Endothelial cell of umbilical vein (primary cell): ENCODE results near the gene CRACR2B. TPM values are rescaled to one million over a fixed set of nuclear protein-coding genes. Genes with fewer than 3 reads are reported as not detected.

Experiments
- BruUV-seq: library from RNA; stranded (reverse); fragments of 400-500 nt; replicated peaks from 2 replicates; lab custom pipeline; 2021; lab: Mats Ljungman, UMichigan
- CTCF ChIA-PET: fragments of 300-600, 350-600 bp; sonication (Branson Sonifier 250); formaldehyde crosslinking; loops from one replicate; lab custom pipeline; 2021; ENCODE audit warnings: antibody characterized with exemption, inconsistent platforms; lab: Charles Lee
- POLR2A ChIA-PET: fragments of 300-600, 350-600 bp; sonication (Branson Sonifier 250); formaldehyde crosslinking; loops from one replicate; lab custom pipeline; 2021; ENCODE audit warnings: antibody characterized with exemption, inconsistent platforms; lab: Charles Lee
- DNase-seq: peaks from one replicate; pipeline ENCODE4 v3.0.0-alpha.2; 2011; ENCODE audit warnings: low read depth, low spot score
- FAIRE-seq: peaks from 2 replicates; lab custom pipeline; 2011; peaks lifted over from hg19 to GRCh38; lab: Jason Lieb, UNC
- H2AFZ ChIP-seq: 2 replicates; pipeline ENCODE4 v1.6.0; 2012; ENCODE audit warnings: low read depth, low read length, control low read depth, inconsistent platforms
- H3K27ac ChIP-seq: 2 replicates; pipeline ENCODE4 v1.5.1; 2011; ENCODE audit warnings: low read depth, mild to moderate bottlenecking, control low read depth, low read length, moderate library complexity; ENCODE audit not compliant: insufficient read depth
- H3K27me3 ChIP-seq, 2 experiments: 2 replicates each; pipeline versions ENCODE4 v1.6.0 to v1.6.1; 2011; ENCODE audit warnings: low read length in 2 of 2, mixed read lengths in 1 of 2; ENCODE audit not compliant: control insufficient read depth in 2 of 2, insufficient read depth in 2 of 2
- H3K36me3 ChIP-seq, 2 experiments: 2 replicates in 1 of 2; 3 replicates in 1 of 2; pipeline ENCODE4 v1.5.1; 2011; ENCODE audit warnings: low read length in 2 of 2, mild to moderate bottlenecking in 1 of 2, moderate library complexity in 1 of 2; ENCODE audit not compliant: control insufficient read depth in 2 of 2, insufficient read depth in 2 of 2; ENCODE audit errors: extremely low read depth in 1 of 2
- H3K4me1 ChIP-seq: 3 replicates; pipeline ENCODE4 v1.5.1; 2011; ENCODE audit warnings: mild to moderate bottlenecking, low read length; ENCODE audit not compliant: control insufficient read depth, insufficient read depth; ENCODE audit errors: extremely low read depth
- H3K4me2 ChIP-seq: 2 replicates; pipeline ENCODE4 v1.6.1; 2011; ENCODE audit warnings: low read length, control low read depth, mixed read lengths; ENCODE audit not compliant: insufficient read depth
- H3K4me3 ChIP-seq, 3 experiments: fragments of 200-600 bp in 1 of 3; sonication (generic), shearing (Covaris generic) in 1 of 3; replicated peaks in 1 of 3; 2 replicates each; pipeline ENCODE4 v1.5.1; 2011 to 2016; ENCODE audit warnings: control low read depth in 3 of 3, low read length in 3 of 3, mild to moderate bottlenecking in 2 of 3, inconsistent platforms in 1 of 3, low read depth in 1 of 3, moderate library complexity in 1 of 3; ENCODE audit not compliant: insufficient read depth in 1 of 3
- H3K79me2 ChIP-seq: 2 replicates; pipeline ENCODE4 v1.6.0; 2012; ENCODE audit warnings: low read length, inconsistent platforms; ENCODE audit not compliant: control insufficient read depth, insufficient read depth
- H3K9ac ChIP-seq: replicated peaks from 2 replicates; pipeline ENCODE3; 2011; ENCODE audit warnings: low read length, control low read depth; ENCODE audit not compliant: insufficient read depth; ENCODE audit errors: extremely low read depth
- H3K9me1 ChIP-seq: replicated peaks from 3 replicates; pipeline ENCODE4 v1.6.0; 2011; ENCODE audit warnings: mild to moderate bottlenecking, low read length; ENCODE audit not compliant: control insufficient read depth, insufficient read depth; ENCODE audit errors: extremely low read depth
- H3K9me3 ChIP-seq: replicated peaks from 2 replicates; pipeline ENCODE4 v1.5.1; 2012; ENCODE audit warnings: low read length, inconsistent platforms; ENCODE audit not compliant: control insufficient read depth, insufficient read depth
- H4K20me1 ChIP-seq: replicated peaks from 2 replicates; pipeline ENCODE3; 2011; ENCODE audit warnings: mild to moderate bottlenecking, low read length; ENCODE audit not compliant: control insufficient read depth, insufficient read depth; ENCODE audit errors: extremely low read depth
- CTCF ChIP-seq, 2 donors: IDR thresholded peaks; 1 replicate in 1 of 2; 2 replicates in 1 of 2; pipeline ENCODE4 v1.5.1; 2011; ENCODE audit warnings: low read length in 2 of 2, mild to moderate bottlenecking in 2 of 2, moderate library complexity in 2 of 2, control low read depth in 1 of 2, inconsistent platforms in 1 of 2, low read depth in 1 of 2; ENCODE audit not compliant: insufficient read depth in 1 of 2; ENCODE audit errors: extremely low read depth in 1 of 2
- EZH2 ChIP-seq: IDR thresholded peaks from 2 replicates; pipeline ENCODE4 v1.6.1; 2012; ENCODE audit warnings: borderline replicate concordance, low read depth, mild to moderate bottlenecking, moderate library complexity, low read length, inconsistent platforms; ENCODE audit not compliant: severe bottlenecking
- FOS ChIP-seq: IDR thresholded peaks from 2 replicates; pipeline ENCODE4 v1.6.1; 2011; ENCODE audit warnings: mild to moderate bottlenecking, low read length, moderate library complexity, borderline replicate concordance; ENCODE audit not compliant: insufficient read depth
- GATA2 ChIP-seq: IDR thresholded peaks from 2 replicates; pipeline ENCODE4 v1.7.0; 2011; ENCODE audit warnings: low read depth, mild to moderate bottlenecking, moderate library complexity, mixed read lengths, low read length; ENCODE audit not compliant: insufficient read length, insufficient read depth
- JUN ChIP-seq: IDR thresholded peaks from 2 replicates; pipeline ENCODE4 v1.6.1; 2011; ENCODE audit warnings: borderline replicate concordance, low read depth; ENCODE audit not compliant: insufficient read length, insufficient read depth
- MYC ChIP-seq: IDR thresholded peaks from one replicate; pipeline ENCODE4 v1.6.1; 2011; ENCODE audit warnings: mild to moderate bottlenecking, low read depth, low read length
- POLR2A ChIP-seq: IDR thresholded peaks from 2 replicates; pipeline ENCODE4 v1.6.1; 2012; ENCODE audit warnings: low read depth, mild to moderate bottlenecking, control low read depth, low read length
- POLR2AphosphoS5 ChIP-seq: IDR thresholded peaks from 2 replicates; pipeline ENCODE4 v1.6.1; 2012; ENCODE audit warnings: low read depth, mild to moderate bottlenecking, control low read depth, low read length, moderate library complexity; ENCODE audit not compliant: insufficient read depth
- dilution Hi-C: fragments of 300-500 bp; cut with MboI; formaldehyde crosslinking; loops from one replicate; pipeline ENCODE4 v1.15.0; 2019; ENCODE audit warnings: low sequenced_read_pairs; ENCODE audit not compliant: extremely low pct_ligation_motif_present
- intact Hi-C: fragments of 100-400 bp; cut with micrococcal nuclease; formaldehyde crosslinking; loops from one replicate; pipeline ENCODE4 v1.10.0; 2022
- polyA plus RNA-seq, 4 experiments: library from polyadenylated mRNA; depleted of rRNA in 3 of 4; stranded (reverse) in 3 of 4; unstranded in 1 of 4; fragments of >200 nt; gene quantifications; 2 replicates each; pipeline versions ENCODE4 v1.2.1 to v1.2.3, GENCODE V29; 2011 to 2012; ENCODE audit warnings: missing spikeins in 1 of 4
- total RNA-seq: library from RNA; stranded (reverse); gene quantifications from 2 replicates; pipeline ENCODE4 v1.2.3, GENCODE V29; 2021
- TF ChIP-seq, protein P1 (sequence below): IDR thresholded peaks from 2 replicates; pipeline ENCODE4 v1.6.1; 2011; ENCODE audit not compliant: insufficient read depth, insufficient read length

Gene CRACR2B
- total and polyA plus RNA-seq, 2 donors (not counting 3 experiments of a cell fraction or from before 2014, with no cell fraction given) = 8.4 to 9.3 TPM

DNA sequence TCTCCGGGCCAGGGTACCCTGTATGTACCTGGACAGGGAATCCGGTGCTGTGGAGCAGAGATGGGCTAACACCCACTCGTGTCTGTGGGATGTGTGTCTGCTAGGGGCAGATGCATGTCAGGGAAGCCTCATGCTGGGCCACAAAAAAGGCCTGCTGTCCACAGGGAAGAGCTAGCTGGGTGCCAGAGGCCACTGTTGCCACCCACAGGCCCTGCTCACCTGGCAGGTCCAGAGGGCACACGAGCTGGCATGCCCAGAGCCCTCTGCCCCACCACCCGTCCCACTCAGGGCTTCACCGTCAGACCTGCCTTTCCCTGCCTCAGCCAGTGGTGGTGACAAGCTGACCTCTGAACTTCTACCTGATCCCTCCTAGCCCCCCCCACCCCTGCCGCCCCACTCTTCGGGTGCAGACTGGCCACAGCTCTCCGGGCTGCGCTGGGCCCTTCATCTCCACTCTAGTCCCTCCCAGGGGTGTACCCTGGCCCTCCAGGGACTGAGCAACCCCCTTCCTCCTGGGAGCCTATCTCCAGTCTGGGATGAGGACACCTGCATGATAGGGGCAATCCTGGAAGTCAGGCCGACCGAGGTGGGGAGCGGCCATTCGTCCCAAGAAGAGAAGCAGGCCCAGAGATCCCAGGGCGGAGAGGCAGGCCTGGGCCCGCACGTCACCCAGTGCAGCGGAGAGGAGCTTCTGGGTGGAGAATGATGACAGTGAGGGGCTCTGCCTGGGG is 31.0 kb upstream of the CRACR2B start:
- Histone ChIP-seq H3K36me3 (peaks cover 0 to 10% of the 10 kb centered on the region in 2 experiments), H3K4me3 (peak overlapping the region; percentile 57 to 66 (median 64)), H3K27ac (peak overlapping the region; percentile 39), H3K27me3 (no peaks in the 10 kb centered on the region), H3K79me2 (peaks cover 11% of the 10 kb centered on the region), H2AFZ (no peak overlapping the region), H3K9me1 (no peaks in the 10 kb centered on the region), H3K4me1 (peaks cover 14% of the 10 kb centered on the region), H3K9me3 (no peaks in the 10 kb centered on the region), H3K9ac (peak overlapping the region; percentile 45), H3K4me2 (peak overlapping the region; percentile 62), H4K20me1 (no peaks in the 10 kb centered on the region)
- intact Hi-C loops (loop anchor here (1.0 to 2.0 kb wide), 2 partner anchors 13 to 14 kb away; partner anchors contain the start of gene RPLP2), dilution Hi-C loops (no loop called here)
- no peak for TF ChIP-seq MYC
- TF ChIP-seq JUN = no peak
- TF ChIP-seq EZH2 = no peak
- TF ChIP-seq, protein P1, sequence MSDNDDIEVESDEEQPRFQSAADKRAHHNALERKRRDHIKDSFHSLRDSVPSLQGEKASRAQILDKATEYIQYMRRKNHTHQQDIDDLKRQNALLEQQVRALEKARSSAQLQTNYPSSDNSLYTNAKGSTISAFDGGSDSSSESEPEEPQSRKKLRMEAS = no peak
- TF ChIP-seq POLR2AphosphoS5 = no peak
- no peak for TF ChIP-seq GATA2
- TF ChIP-seq FOS = no peak
- TF ChIP-seq POLR2A = no peak
- no peak for TF ChIP-seq CTCF (IDR thresholded peaks at IDR 0.05; ENCODE audit: extremely low read depth in 1 of 2, insufficient read depth in 1 of 2, low read depth in 1 of 2, low read length in 2 of 2)
- ChIA-PET CTCF (interaction anchor here (1.1 to 2.1 kb wide), 3 partner anchors 11 to 48 kb away, joined by 4 to 9 read pairs (median 9); no protein-coding TSS in a partner anchor), POLR2A (interaction anchor here (0.7 to 1.0 kb wide), 2 partner anchors 13 to 37 kb away, joined by 3 read pairs; partner anchors contain the start of gene RPLP2)
- DNase-seq (no peak), FAIRE-seq (no peak)
- no TSS peak for BruUV-seq
